NCI-H446 treated with DMSO at 0.1 percent for 48 hours (cell line): ENCODE measurements around the gene SMG6.
"Not testable (repeated sequence)": the region's sequence is repeated elsewhere in the genome, so short reads cannot be mapped to it uniquely, and the experiment has no call there.

Experiments used
- DNase-seq: peaks from one replicate; lab custom pipeline; 2025; lab: John Stamatoyannopoulos, UW

The SMG6 gene

GRCh38 chr17:2144701-2145100, 158.9 kb downstream of the SMG6 start:
- no peak for DNase-seq

DNA sequence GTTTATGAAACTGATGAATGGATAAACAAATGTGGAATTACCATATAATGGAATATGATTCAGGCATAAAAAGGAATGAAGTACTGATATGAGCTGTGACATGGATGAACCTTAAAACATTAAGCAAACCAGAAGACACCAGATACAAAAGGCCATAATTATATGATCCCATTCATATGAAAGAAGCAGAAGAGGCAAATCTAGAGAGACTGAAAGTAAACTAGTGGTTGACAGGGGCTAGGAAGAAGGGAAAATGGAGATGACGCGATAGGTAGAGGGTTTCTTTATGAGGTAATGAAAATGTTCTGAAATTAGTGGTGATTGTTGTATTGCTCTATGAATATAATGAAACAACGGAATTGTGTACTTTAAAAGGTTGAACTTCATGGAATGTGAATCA, 160.3 kb downstream of the SMG6 start:
- DNase-seq = no peak

DNA sequence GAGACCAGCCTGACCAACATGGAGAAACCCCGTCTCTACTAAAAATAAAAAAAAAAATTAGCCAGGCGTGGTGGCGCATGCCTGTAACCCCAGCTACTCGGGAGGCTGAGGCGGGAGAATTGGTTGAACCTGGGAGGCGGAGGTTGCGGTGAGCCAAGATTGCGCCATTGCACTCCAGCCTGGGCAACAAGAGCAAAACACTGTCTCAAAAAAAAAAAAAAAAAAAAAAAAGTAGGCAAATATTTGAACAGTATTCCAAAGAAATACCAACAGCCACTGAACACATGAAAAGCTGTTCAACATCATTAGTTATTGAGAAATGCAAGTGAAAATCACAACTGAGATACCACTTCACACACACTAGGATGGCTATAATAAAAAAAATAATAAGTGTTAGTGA, 160.9 kb downstream of the SMG6 start:
- not testable (repeated sequence) for DNase-seq

DNA sequence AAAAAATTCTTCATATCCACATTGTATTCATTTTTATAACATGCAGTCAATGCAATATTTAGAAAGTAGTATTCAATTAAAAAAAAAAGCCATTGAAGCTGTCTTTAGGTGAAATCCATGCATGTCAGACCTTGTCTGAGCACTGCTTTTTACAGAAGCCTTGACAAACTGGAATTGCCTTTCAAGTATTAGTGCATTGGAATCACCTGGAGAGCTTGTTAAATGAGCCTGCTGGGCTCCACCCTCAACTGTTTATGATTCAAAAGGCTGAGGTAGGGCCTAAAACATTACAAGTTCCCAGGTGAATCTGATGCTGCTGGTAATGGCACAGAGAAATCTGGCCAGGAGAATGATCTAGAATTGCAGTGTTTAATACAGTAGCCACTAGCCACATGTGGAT, 162.9 kb downstream of the SMG6 start:
- no peak for DNase-seq

DNA sequence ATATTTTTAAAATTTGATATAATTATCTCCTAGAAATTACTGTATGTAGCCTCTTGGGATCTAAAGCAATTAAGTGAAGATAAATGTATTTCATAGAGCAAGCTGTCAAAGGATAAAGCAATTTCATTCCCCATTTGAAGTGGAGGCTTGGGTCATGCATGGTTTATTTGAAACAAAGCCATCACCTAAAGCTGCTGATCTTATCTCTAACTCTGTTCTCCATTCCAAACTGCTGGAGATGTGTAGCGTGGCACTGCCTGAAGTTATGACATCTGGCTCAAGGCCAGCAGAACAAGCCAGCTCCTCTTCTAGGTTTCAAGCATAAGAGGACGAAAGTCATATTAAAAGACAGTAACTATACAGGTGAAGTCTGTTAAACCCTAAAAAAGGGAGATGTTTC, 164.8 kb downstream of the SMG6 start:
- no peak for DNase-seq

- DNase-seq = no peak
Observed at GRCh38 chr17:2138318-2138717, 165.3 kb downstream of the SMG6 start.

DNA sequence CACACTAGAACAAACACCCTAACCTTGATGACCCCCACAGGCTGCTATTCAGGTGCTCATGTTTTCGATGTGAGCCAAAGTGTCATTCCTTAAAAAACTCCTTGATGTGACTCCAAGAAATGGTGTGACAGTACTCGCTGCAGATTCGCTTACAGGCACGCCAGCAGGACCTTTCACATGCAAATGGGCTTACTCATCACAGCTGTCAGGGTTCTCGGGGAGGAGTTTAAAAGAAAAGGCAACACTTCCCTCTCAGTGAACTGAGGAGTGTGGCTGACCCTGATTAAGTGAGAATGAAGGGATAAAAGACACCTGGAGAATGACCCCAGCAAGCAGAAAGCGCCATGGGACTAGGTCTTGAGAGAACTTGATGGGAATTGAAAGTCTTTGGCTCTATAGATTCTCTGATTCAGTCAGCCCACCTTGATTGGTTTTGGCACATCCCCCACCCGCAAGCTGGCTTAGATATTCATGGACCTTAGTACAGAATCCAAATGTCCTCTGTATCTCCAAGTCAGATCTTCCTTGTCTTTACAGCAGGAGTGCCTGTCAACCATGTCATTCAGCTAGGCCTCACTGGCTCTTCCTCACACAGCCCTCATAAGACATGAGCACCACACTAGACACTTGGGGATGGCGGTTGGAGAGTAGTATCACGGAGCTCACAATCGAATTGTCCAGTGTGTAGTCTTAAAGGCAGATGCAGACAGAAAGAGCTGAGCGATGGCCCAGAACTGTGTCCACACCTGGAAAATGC, 166.1 kb downstream of the SMG6 start:
- DNase-seq = no peak

- no peak for DNase-seq
Observed at GRCh38 chr17:2136241-2136640, 167.3 kb downstream of the SMG6 start.

DNA sequence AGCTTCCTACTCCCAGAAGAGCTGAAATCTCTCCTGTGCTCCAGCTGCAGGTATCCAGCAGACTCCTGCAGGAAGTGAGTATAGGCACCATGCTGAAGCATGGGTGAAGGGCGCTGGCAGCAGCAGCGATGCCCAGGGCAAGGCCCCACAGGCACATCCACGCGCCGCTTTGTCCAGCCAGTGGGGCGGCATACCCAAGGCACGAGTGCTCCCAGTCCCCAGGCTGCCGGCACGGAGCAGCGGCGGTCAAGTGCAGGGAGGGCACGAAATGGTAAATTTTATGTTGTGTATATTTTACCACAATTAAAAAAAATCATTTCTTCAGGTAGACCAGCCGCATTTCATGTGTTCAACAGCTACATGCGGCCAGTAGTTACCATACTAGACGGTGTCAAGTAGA, 175.6 kb downstream of the SMG6 start:
- DNase-seq = no peak

DNA sequence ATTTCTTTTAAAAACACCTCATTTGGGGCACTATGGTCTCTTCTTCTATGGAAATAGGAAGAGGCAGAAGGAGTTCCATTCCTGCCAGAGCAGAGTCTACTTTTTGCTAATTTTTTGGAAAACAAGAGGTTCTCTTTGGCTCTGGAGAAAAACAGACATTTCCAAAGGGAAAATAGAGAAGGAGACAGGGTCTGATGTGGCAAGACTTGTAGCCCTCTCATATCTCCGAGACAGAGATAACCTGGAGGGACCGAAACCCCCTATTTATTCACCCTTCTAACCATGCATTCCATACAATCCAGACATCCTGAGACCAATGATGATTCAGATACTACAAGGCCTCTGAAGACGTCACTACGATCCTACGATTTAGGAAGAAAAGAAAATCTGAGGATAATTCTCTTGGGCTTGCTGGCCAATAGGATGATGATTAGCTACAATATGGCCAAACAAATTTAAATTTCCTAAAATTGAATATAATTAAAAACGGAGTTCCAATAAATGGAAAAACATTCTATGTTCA, 178.5 kb downstream of the SMG6 start:
- DNase-seq = no peak

DNA sequence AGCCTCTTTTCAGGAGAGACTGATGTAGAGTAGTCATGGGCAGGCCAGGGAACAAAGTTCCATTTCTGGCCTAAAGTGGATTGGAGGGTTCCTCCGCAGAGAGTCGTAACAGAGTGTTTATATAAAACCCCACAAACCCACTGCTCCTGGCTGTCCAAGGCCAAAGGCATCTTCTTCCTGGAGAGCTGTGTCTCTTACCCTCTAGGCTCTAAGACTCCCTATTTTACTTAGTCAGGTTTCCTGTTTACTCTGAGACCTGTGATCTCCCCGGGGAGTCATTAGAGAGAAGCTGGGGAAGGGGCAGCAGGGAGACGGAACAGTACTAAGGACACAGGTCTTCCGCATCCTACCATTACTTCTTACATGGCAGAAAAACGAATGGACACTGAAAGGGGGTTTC, 179.2 kb downstream of the SMG6 start:
- no peak for DNase-seq

- no peak for DNase-seq
Observed at GRCh38 chr17:2123375-2124251, 180.0 kb downstream of the SMG6 start.

GRCh38 chr17:2122641-2123302, 180.8 kb downstream of the SMG6 start:
- no peak for DNase-seq

DNA sequence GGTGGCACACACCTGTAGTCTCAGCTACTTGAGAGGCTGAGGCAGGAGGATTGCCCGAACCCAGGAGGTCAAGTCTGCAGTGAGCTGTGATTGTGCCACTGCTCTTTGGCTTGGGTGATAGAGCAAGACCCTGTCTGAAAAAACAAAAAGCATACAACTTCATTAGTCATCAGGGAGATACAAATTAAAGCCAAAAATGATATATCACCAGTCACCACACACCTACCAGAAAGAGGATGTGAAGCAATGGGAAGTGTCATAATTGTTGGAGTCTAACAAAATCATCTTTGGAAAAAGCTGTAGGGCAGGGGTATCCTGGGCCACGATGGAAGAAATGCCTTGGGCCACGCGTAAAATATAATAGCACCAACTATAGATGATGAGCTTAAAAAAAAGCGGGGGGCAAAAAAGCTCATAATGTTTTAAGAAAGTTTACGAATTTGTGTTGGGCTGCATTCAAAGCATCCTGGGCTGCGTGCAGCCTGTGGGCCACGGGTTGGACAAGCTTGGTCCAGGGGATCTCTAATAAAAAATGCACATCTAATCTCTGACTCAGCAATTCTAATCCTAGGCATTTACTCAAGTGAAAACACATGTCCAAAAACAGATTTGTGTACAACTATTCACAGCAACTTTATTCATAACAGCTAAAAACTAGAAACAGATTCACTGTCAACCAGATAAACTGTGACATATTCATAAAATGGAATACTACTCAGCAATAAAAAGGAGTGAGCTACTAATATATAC, 182.8 kb downstream of the SMG6 start:
- DNase-seq = no peak

DNA sequence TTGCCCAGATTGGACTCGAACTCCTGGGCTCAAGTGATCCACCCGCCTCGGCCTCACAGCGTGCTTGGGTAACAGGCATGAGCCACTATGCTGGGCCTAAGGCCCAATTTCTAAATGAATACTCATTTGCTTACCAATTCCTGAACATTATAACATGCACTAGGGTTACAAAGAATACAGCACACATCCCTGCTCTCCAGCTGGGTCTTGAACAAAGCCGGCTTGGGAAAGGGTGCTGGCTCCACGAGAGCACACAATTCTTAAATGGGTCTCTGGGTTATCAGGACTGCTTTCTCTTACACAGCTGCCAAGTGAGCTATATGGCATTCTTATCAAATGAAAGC, 190.3 kb downstream of the SMG6 start:
- no peak for DNase-seq

- DNase-seq = no peak
Observed at GRCh38 chr17:2111691-2112090, 191.9 kb downstream of the SMG6 start.

- no peak for DNase-seq
Observed at GRCh38 chr17:2110436-2110835, 193.1 kb downstream of the SMG6 start.

DNA sequence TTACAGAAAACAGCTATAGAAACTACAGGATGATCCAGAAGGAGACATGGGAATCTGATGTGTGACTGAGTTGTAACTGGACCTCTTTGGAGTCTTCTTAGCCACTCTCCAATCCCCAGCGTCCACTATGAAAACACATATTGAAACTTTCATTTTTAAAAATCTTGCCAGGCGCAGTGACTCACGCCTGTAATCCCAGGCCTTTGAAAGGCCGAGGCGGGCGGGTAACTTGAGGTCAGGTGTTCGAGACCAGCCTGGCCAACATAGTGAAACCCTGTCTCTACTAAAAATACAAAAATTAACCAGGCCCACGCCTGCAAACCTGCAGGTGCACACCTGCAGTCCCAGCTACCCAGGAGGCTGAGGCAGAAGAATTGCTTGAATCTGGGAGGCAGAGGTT, 195.4 kb downstream of the SMG6 start:
- DNase-seq = no peak

DNA sequence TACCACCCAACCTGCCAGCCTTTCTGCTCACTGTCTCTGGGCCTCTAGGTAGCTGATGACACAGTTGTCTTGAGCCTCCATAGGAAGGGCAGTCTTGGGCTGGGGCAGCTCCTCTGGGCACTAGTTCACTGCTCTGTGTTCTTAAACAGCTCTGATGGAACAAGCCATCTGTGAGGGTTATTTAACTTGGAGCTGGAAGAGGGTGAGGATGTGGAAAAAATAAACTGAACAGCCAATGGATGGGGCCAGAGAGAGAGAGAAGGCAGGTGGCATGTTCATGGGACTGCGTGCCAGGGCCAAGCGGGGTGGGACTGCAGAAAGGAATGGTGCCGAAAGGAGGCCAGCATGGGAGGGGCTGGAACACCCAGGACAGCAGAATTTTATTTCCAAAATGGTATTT, 196.1 kb downstream of the SMG6 start:
- peak; percentile 59 for DNase-seq

DNA sequence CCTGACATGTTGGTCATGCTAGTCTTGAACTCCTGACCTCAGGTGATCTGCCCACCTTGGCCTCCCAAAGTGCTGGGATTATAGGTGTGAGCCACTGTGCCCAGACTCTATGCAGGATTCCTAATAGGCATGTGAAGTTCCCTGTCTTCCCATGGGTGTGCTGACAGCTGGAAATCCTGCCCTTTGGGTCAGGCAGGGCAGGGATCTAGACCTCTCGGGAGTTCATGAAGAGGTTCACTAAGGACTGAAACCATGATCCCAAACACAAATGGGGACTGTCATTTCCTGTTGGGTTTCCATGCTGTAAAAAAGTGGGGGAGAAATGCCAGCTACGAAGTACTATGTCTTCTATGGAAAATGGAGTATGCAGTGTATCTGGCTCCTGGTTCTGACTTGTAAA, 196.5 kb downstream of the SMG6 start:
- DNase-seq = no peak

DNA sequence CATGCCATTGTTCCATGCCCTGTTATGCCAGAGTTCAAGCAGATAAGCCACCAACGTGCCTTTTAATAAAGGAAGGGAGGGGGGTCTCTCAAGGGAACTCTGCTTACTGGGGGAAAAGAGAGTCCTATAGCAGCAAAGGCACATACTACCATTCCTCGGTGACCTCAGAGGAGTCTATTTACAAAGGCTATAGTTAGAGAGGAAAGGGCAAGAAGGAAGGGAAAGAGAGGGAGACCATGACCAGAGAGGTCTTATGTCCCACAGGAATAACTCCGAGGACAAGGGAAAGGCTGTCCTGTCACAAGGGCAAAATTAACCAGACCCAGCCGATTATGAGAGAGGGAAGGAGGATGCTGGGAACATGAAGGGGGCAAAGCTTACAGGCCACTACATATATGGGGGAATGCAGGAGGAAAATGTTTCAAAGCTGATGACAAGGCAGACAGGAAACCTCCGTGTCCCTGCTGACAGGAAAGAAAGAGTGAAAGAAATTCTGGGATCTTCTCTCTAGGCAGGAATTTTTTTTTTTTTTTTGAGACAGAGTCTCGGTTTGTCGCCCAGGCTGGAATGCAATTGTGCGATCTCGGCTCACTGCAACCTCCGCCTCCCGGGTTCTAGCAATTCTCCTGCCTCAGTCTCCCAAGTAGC, 197.2 kb downstream of the SMG6 start:
- DNase-seq = no peak

GRCh38 chr17:2105663-2106062, 197.9 kb downstream of the SMG6 start:
- no peak for DNase-seq
